Stimulated activated CD8-positive, alpha-beta memory T cell treated with anti-CD3 and anti-CD28 coated beads, Interleukin-15, amount 100 ng/mL, for 1 hour (primary cell): Measurements from ENCODE around the gene PHLDB3.
"Not testable (repeated sequence)": the region's sequence is repeated elsewhere in the genome, so short reads cannot be mapped to it uniquely, and the experiment has no call there.

Experiments
- DNase-seq: peaks from one replicate; pipeline ENCODE4 v3.0.0-alpha.2; 2020; ENCODE audit warnings: low read depth

PHLDB3 gene

DNA sequence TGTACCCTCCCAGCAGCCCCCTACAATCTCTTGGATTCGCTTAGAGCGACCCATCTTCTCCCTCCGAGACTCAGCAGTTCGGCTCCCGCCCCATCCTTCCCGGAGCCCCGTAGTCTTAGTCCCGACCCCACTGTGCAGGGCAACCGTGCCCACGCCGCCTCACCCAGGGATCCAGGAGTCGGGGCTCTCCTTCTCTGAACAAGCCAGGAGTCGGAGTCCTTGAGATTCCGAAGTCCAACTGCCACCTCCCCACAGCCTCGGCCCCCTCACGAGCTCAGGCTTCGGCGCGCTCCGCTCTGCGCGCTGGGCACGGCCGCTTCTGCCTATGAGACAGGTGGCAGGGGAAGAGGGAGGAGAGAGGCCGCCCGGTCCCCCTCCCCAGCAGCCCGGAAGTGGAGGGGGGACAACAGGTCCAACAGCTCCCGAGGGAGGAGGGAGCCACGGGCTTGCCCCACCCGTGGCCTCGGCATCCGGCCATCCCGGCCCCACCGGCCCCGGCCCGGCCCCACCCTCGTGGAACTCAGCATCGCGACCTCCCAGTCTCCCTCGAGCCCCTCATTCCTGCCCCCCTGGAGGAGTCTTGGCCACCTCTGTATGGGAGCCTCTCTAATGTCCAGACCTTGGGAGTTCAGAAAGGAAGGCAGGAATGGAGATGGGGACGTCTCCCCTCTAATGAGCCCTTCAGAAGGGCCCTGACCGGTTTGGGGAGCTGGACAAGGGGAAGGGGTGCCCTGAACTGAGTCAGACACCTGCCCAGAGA is at the start of gene PHLDB3:
Gene PHLDB3, minus strand, starts transcription at position 321 of the 760 bp plus-strand sequence. CDS start 628 bp downstream, outside the sequence.
- DNase-seq: no peak

DNA sequence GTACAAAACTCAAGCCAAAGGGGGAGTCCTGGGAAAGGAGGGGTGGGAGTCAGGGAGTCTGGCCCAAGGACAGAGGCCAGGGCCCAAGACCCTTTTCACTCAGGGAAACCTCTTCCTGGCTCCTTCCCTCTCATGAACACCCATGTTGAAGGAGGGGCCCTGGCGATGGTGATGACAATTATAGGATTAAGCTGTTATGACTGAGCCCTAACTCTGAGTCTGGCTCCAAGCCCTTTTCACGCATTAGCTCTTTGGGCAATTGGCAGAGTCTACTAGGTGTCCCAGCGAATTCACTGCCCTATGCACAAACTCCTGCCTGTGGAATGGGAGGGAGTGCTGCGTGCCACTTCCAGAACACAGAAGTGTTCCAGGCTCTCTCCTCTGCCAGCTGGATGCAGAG is 49.1 kb upstream of the PHLDB3 start:
- DNase-seq: no peak

DNA sequence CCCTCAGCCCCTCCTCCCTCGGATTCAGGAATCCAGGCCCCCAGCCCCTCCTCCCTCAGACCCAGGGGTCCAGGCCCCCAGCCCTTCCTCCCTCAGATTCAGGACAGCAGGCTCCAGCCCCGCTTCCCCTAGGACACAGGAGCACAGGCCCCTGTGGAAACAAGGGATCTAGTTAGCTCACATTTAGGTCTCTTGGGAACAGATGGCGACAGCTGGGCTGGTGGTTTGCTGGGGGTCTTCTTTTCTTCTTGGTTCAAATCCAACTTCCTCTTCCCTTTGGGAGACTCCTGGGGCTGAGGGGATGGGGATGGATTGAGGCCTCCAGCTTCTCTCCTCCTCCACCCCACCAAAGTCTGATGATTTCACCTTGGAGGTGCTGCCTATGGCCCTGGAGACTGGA is 48.1 kb upstream of the PHLDB3 start:
- no peak for DNase-seq

GRCh38 chr19:43552198-43552450 is 47.6 kb upstream of the PHLDB3 start:
- DNase-seq: no peak

GRCh38 chr19:43551399-43552197 is 47.1 kb upstream of the PHLDB3 start:
- DNase-seq: no peak

DNA sequence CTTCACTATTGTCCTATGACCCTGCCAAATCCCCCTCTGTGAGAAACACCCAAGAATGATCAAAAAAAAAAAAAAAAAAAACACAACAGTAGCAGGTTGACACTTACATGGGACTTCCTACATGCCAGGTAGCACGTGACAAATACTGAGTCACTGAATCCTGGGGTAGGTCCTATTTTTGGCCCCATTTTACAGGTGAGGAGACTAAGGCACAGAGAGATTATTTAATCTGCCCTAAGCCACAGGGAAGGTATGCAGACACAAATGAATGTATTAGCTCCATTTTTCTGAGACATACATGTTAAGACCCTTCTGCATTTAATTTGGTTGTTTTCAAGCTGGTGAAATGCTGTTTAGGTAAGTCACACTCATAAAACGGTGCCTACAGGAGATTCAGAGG is 44.2 kb upstream of the PHLDB3 start:
- DNase-seq: no peak

- not testable (repeated sequence) for DNase-seq
Measured at GRCh38 chr19:43547926-43548325, 43.4 kb upstream of the PHLDB3 start.

GRCh38 chr19:43546581-43546980 is 42.0 kb upstream of the PHLDB3 start:
- DNase-seq: no peak

- no peak for DNase-seq
Measured at GRCh38 chr19:43545981-43546380, 41.4 kb upstream of the PHLDB3 start.

DNA sequence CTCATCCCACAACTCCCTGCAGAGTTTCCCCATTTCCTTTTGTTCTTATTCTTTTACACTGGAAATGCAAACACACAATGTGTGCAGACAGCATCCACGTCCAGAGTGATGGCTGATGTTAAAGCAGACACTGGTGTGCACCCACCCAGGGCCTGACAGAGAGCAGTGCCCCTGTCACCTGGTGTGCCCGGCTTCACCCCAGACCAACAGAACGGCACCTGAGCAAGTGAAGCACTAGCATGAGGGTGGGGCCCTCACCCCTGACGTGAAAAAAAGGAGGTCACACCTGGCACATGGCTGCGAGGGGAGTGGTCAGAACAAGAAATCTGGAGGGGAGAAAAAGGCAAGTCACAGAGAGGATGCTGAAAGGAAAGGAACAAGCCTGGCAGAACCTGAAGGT is 40.7 kb upstream of the PHLDB3 start:
- DNase-seq: no peak

DNA sequence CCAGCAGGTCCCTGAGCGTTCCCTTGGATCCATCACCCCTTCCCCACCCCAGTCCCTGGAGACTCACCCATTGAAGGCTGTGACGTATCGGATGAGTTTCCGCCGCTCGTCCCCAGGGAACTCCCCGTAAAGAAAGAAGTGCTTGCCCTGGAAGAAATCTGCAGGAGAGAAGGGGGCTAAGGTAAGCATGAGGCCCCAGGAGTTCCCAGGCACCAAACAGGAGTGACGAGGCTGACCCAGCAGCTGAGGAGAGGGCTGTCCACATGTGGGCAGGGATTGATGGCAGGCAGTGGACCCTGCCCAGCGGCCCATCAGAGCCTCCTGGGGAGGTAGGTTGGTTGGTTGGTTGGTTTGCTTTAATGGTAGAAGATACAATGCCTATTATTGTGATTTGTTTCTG is 39.5 kb upstream of the PHLDB3 start:
- DNase-seq: no peak

DNA sequence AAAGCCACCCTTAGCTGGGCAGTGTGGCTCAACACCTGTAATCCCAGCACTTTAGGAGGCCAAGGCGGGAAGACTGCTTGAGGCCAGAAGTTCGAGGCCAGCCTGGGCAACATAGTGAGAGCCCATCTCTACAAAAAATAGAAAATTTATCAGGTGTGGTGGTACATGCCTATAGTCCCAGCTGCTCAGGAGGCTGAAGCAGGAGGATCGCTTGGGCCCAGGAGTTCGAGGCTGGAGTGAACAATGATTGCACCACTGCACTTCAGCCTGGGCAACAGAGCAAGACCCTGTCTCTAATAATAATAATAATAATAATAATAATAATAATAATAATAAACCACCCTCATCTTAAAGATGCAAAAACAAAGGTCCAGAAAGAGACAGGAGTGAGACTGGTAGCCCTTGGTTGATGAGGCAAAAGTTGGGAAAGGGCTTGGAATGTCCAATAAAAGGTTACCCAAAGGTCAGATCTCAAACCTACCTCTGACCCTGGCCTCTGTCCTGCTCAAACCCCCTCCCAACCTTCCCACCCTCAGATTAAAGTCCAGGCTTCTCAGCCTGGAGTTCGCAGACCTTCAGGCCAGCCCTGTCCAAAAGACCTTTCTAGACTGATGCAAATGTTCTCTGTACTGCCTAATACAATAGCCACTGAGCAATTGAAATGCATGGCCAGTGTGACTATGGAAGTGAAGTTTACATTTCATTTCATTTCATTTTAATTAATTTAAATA is 37.5 kb upstream of the PHLDB3 start:
- no peak for DNase-seq

DNA sequence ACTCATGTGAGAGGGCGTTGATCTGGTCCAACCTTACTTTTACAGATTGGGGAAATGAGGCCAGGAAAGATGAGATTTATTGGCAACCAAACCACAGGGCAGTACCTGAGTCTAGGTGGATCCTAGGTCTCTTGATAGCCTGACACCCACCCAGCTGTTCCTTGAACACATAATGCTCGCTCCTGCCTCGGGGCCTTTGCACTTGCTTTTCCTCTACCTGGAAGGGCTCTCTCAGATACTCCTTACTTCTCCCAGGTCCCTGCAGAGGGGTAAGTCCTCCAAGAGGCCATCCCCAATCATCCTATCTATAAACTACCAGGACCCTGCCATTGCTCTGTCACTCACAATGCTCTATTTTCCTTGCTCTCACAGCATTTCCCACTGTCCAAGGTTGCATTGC is 35.8 kb upstream of the PHLDB3 start:
- no peak for DNase-seq

GRCh38 chr19:43538922-43539321 is 34.4 kb upstream of the PHLDB3 start:
- DNase-seq: no peak

DNA sequence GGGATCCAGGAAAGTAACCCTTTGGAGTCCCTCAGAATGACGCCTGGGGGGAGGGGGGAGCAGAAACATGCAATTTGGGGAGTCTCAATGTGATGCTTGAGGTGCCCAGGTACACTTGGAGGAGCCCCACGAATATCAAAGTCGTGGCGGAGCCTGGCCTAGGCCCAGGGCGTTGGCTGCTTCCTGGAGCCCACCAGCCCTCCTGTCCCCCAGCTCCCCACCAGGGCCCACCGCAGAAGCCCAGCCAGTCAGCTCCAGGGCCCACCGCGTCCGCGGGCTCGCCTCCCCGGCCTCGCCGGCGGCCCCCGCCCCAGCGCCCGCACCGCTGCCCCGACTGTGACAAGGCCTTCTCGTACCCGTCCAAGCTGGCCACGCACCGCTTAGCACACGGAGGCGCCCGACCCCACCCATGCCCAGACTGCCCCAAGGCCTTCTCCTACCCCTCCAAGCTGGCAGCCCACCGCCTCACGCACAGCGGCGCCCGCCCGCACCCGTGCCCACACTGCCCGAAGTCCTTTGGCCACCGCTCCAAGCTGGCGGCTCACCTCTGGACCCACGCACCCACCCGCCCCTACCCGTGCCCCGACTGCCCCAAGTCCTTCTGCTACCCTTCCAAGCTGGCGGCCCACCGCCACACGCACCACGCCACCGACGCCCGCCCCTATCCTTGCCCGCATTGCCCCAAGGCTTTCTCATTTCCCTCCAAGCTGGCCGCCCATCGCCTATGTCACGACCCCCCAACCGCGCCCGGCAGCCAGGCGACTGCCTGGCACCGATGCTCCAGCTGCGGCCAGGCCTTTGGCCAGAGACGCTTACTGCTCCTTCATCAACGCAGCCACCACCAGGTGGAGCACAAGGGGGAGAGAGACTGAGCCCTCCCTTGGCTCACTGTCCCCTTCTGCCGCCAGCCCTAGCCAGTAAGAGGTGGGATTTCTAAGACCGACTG is 30.5 kb upstream of the PHLDB3 start:
- no peak for DNase-seq

DNA sequence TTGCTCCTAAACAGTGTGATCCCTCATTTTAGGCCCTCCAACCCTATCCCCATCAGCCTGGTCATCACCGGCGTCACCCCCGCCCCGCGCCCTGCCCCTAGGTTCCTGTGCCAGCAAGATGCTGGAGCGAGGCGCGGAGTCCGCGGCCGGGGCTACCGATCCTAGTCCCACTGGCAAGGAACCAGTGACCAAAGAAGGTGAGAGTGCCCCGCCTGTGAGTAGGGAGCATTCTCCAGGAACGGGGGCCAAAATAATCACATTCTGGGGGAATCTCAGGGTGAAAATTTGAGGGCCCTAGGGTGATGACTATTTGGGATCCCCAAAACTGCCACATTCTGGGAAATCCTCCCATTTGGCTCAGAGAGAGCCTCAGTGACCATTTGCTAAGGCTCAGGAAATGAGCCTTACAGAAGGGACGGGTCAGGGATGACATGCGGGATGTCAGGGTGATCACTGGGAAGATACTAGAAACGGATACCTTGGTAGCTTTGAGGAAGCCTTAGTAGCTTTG is 29.8 kb upstream of the PHLDB3 start:
- no peak for DNase-seq

DNA sequence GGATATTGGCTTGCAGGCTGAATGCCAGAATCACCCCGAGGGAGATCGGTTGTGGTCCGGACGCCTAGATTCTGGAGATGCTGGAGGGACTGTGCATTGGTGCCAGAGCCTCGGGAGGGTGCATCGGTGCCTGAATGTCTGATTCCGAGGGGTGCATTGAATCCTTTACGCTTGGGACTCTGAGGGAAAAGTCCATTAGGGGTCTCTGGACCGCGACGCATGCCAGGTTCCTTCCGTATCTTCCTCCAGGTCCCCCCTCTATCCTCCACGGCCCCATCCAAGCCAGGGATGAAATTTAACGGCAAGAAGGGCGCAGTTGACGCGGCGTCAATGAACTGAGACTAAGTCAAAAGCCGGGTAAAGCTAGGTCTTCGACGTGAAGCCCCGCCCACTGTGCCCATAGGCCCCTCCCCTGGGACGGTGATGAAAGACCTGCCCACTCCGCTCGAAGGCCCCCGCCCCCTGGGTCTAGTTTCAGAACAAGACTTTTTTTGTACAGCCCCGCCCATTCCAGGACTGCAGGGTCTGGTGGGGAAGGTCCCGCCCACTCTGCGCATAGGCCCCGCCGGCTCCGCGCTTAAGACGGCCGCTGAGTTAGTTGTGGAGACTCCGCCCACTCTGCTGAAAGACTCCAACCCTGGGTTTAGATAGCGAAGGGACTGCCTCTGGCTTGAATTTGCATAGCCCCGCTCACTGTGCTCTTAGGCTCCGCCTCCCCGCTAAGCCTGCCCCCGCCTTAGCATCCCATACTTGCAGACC is 29.2 kb upstream of the PHLDB3 start:
- DNase-seq: peak; percentile 83

DNA sequence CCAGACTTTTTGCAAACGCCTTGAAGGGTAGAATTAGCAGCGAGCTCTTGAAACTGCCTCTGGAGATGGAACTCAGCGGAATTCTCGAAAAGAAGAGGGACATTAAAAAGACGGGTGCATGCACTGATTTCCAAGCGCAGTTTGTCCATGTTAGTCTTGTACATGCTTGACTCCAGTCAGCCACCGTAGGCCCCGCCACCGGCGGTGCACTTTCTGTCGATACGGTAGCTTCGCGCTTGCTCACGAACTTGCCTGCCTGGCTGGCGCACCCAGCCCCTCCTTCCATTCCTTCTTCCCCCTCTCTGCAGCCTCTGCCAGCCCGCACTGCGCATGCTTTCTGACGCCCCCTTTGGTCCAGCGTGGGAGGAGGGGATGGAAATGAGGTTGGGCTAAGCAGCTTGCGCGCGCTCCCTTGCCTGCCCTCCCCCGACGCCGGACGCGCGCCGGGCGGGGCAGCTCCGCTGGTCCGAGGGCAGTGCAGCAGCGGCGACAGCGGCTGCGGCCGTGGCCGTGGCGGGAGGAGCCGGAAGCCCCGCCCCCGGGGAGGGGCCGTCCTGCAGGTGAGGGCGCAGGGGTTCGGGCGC is 28.5 kb upstream of the PHLDB3 start, which contains the start of gene ZNF575:
Gene ZNF575, plus strand, starts transcription at position 227 of the 584 bp plus-strand sequence. CDS start 1,235 bp downstream, outside the sequence.
- DNase-seq: peak; percentile 65

GRCh38 chr19:43532571-43532961 is 28.0 kb upstream of the PHLDB3 start:
- DNase-seq: no peak

DNA sequence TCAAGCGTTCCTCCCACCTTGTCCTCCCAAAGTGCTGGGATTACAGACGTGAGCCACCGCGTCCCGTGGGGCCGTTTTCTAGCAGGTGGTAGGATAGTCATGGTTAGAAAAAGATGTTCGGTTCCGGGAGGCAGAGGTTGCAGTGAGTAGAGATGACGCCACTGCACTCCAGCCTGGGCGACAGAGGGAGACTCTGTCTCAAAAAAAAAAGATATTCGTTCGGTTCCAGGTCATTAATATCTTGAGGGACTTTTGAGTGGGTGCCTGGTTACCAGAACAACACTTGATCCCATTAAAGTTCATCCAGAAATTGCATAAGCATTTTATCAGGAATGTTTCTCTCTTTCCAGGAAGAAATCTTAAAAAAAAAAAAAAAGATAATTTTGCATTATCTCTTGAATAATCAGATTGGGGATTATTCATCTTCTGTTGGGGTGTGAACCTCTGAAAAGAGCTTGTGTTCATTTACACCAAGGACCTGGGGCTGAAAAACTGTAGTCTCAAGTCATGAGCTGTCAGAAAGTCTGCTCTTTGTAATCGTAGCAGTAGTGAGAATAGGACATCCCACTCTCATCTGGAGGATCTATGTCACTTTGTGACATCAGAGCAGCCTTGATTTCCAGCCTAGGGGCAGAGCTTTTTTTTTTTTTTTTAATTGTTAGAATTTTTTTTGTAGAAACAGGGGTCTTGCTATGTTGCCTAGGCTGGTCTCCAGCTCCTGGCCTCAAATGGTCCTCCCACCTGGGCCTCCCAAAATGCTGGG is 23.5 kb upstream of the PHLDB3 start:
- DNase-seq: no peak
